Gastroesophageal sphincter (tissue), 3 donors: ENCODE results near the gene FUT8.

Source experiments
- CTCF ChIP-seq, 4 experiments: fragments of 200-600 bp in 2 of 4; fragments of 450-650 bp in 2 of 4; sonication (generic) in 1 of 4; IDR thresholded peaks; one replicate each; pipeline ENCODE4 v1.5.1; 2017 to 2019; ENCODE audit warnings: antibody characterized with exemption in 4 of 4, mild to moderate bottlenecking in 2 of 4, moderate library complexity in 2 of 4
- EP300 ChIP-seq: sonication (generic); formaldehyde crosslinking; IDR thresholded peaks from one replicate; pipeline ENCODE4 v1.6.1; 2017; ENCODE audit warnings: antibody characterized with exemption, mild to moderate bottlenecking
- POLR2A ChIP-seq, 2 donors: fragments of 450-650 bp; IDR thresholded peaks; one replicate each; pipeline ENCODE4 v1.6.1; 2017; ENCODE audit warnings: antibody characterized with exemption in 2 of 2, mild to moderate bottlenecking in 2 of 2, moderate library complexity in 1 of 2
- POLR2AphosphoS5 ChIP-seq: sonication (generic); formaldehyde crosslinking; IDR thresholded peaks from one replicate; pipeline ENCODE4 v1.6.1; 2017; ENCODE audit warnings: antibody characterized with exemption

GRCh38 chr14:65499138-65499537 lies 86.6 kb downstream of the FUT8 start:
- TF ChIP-seq EP300 (no peak), CTCF (IDR thresholded peaks at IDR 0.05) (no peak), POLR2A (IDR thresholded peaks at IDR 0.05) (no peak), POLR2AphosphoS5 (no peak)
